HG03558 (cell line): Measurements from ENCODE around the gene ANKLE2.
"Not testable (repeated sequence)": the region's sequence is repeated elsewhere in the genome, so short reads cannot be mapped to it uniquely, and the experiment has no call there.

Experiments
- ATAC-seq: cut with Tn5 transposase; IDR thresholded peaks from one replicate; pipeline ENCODE4 v1.9.1; 2021; ENCODE audit warnings: moderate number of reproducible peaks; ENCODE audit not compliant: unreplicated experiment; ENCODE audit errors: extremely low read depth

The ANKLE2 gene

DNA sequence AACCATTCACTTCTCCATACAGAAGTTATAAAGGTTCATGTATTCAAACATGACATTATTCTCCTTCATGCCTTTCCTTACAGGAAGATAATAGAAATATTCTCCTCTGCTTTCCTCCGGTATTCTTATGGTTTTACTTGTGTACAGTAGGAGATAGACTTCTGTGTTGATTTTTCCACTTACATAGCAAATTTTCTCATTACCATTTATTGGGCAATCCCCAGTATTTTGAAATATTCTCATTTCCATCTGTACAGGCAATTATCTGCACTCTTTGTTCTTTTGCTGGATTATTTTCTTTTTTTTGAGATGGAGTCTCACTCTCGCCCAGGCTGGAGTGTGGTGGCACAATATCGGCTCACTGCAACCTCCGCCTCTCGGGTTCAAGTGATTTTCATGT, 63.3 kb downstream of the ANKLE2 start:
- no peak for ATAC-seq

DNA sequence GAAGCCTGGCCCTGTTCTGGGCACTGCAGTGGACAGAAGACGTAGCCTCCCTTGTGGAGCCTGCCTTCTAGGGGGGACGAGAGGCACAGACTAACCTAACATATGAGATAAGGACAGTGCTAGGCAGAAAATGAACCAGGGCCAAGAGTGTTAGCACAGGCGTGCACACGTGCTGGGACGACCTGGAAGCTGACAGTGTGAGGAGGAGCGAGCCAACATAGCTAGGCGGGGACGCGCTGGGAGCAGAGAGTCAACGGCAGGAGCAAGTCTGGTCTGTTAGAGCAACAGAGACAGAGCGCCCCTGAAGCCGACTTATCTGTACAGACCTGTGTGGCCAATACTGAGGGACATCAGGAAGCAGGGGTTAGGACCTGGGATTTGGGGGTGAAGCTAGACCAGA, 66.2 kb downstream of the ANKLE2 start:
- no peak for ATAC-seq

DNA sequence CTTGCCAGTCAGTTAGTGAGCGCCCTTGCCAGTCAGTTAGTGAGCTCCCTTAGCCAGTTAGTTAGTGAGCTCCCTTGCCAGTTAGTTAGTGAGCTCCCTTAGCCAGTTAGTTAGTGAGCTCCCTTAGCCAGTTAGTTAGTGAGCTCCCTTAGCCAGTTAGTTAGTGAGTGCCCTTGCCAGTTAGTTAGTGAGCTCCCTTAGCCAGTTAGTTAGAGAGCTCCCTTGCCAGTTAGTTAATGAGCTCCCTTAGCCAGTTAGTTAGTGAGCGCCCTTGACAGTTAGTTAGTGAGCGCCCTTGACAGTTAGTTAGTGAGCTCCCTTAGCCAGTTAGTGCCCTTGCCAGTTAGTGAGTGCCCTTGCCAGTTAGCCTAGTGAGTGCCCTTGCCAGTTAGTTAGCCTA, 66.7 kb downstream of the ANKLE2 start:
- not testable (repeated sequence) for ATAC-seq

DNA sequence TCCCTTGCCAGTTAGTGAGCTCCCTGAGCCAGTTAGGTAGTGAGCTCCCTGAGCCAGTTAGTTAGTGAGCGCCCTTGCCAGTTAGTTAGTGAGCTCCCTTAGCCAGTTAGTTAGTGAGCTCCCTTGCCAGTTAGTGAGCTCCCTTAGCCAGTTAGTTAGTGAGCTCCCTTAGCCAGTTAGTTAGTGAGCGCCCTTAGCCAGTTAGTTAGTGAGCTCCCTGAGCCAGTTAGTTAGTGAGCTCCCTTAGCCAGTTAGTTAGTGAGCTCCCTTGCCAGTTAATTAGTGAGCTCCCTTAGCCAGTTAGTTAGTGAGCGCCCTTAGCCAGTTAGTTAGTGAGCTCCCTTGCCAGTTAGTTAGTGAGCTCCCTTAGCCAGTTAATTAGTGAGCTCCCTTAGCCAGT, 69.6 kb downstream of the ANKLE2 start:
- not testable (repeated sequence) for ATAC-seq

DNA sequence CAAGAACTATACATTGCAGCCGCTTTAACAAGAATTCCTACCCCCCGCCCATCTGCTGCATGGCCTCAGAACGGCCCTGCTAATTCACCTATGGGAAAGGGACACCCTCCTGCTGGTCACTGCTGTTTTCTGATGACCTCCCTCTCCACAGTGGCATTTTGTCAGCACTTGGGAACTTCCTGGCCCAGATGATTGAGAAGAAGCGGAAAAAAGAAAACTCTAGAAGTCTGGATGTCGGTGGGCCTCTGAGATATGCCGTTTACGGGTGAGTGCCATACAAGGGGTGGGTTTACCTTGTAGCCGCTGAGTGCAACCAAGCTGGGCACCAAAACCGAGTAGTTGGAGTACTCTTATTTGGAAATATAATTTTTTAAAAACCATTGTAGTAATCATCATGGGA, 71.5 kb downstream of the ANKLE2 start:
- ATAC-seq: no peak

DNA sequence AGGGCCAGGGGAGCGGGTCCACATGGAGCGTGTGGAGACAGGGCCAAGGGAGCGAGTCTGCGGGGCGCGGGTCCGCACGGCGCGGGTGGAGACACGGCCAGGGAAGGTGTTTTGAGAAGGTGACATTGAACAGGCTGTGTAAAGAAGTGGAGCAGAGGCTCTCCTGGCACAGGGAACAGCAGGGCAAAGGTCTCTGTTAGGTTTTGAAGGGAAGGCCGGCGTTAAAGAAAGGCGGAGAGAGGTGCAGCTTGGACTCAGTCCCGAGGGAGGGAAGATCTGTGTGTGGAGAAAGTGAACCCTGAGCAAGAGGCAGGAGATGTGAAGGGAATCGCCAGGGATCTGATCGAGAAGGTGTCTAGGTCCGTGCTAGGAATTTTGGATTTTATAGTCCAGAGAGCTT, 72.4 kb downstream of the ANKLE2 start:
- ATAC-seq: no peak

DNA sequence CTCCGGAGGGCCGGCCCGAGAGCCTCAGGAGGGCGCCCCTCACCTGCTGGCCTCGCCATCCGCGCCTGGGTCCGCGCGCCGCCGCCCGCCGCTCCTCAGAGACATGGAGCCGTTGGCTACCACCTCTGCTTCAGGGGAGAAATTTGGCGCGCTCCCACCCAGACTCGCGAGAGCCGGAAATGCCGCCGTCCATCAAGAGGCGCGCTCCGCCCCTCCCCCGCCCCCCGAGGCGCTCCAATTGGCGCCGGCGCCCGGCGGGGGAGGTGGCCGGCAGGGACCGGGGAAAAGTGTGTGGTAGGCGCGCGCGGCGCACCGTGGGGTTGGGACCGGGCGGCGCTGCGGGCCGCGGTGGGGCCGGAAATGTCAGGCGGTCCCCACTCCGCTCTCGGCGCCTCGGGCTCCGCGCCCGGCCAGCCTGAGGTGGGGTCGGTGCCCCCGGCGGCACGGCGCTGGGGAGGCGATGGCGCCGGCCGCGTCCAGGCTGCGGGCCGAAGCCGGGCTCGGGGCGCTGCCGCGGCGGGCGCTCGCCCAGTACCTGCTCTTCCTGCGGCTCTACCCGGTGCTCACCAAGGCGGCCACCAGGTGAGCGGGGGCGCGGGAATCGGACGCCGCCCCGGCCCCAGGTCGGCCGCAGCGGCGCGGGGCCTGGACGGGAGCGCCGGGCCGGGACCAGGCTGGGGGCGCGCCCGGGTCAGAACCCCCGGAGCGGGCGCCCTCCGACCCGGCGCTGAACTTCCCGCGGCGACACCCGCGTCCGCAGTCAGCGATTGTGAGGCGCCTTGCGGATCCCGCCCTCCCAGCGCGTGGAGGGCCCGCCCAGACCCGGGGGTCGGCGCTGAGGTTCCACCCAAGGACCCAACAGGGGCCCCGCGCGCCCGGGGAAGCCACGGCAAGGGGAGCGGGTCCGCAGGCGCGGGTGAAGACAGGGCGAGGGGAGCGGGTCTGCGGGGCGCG, 74.1 kb downstream of the ANKLE2 start, which contains the start of the genes POLE and PXMP2:
POLE (minus strand) TSS at position 132 of the 954 bp plus-strand sequence; CDS start at position 105, 27 bp downstream.
PXMP2 (plus strand) TSS at position 377 of the 954 bp plus-strand sequence; CDS start at position 461, 84 bp downstream.
- ATAC-seq: peak; percentile 77

DNA sequence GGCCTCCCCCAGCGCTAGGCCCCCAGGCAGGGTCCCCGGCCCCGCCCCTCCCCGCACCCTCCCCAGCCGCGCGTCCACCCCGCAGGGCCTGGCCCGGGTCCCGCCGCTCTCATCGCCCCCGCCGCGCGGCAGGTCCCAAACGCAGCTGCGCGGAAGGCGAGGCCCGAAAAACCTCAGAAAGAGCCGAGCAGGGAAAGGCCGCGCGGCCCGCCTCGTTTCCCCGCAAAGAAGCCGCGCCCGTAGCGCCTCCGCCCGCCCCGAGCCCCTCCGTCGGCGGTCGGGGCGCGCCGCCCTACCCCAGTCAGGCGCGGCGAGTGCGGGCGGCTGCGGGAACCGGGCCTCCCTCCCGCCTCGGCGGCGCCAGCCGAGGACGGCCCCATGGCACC, 74.8 kb downstream of the ANKLE2 start:
- no peak for ATAC-seq

DNA sequence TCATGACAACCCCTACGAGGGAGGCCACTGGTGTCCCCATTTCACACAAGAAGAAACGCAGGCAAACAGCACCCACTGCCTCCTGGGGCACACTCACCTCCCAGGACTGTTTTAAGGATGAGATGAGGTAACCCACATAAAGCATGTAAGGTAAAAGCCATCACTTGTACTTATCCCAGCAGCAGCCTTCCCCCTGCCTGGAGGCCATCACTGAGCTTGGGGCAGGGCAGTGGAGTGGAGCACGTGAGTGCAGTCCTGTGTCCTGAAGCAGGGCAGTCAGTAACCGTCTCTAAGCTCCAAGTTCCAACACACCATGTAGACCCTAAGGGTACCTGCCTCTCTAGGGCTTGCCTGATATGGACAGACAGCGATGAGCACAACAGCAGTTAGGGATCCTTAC, 76.2 kb downstream of the ANKLE2 start:
- no peak for ATAC-seq

DNA sequence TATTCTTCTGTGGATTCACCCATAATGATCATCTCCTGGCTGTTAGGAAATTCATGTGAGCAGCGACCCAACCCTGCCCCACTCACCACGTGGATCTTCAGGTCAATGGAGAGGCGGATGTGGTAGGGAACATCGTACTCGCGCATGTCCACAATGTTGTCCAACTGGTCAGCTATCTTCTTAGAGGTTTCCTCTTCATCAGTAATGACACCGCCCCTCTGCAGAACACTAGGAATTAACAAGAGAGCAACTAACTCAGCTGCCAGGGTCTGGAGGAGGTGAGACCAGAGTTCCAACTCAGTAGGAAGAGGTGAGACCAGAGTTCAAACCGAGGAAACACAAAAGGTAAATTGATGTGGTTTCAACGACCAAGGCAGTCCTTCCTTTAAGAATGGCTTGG, 84.1 kb downstream of the ANKLE2 start:
- ATAC-seq: no peak

DNA sequence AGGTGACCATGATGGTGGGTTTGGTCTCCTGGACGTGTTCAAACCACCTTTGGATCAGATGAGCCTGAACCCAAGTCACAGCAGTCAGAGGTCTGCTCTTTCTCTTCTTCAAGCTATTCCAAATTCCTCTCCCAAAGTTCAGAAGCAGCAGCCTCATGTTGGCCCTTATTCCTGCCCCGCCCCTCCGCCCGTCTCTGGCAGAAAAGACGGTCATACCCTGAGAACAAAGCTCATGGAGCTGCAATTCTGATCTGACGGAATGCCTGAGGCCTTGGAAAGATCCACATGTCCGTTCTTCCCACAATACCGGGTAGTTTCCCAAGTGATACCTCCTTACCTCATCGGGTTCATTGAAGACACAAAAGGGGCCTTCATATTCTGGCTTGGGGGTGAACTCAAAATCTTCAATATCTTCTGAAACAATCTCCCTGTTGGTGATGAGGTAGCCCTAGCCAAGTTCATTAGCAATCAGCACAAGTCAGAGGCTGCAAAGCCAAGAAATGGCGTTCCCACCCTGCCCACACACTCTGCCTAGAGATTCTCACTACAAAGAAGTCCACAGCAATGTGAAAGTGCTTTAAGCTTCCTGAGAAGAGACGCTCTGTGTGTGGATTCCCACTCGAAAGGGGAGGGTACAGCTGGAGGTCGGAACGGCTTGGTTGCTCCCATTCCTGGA, 85.7 kb downstream of the ANKLE2 start:
- ATAC-seq: no peak
